HepG2 (cell line): ENCODE measurements around the gene SARNP. TPM values are rescaled to one million over a fixed set of nuclear protein-coding genes. Genes with fewer than 3 reads are reported as not detected.
A peak's percentile ranks its signal among the peaks of the same experiment; 100 is the strongest.

Experiments used
- ARID2 ChIP-seq: sonication (generic); formaldehyde crosslinking; IDR thresholded peaks from 2 replicates; pipeline ENCODE4 v1.8.1; 2022; ENCODE audit warnings: mild to moderate bottlenecking, missing genetic modification reagents, borderline replicate concordance
- E2F2 ChIP-seq: sonication (generic); formaldehyde crosslinking; IDR thresholded peaks from 2 replicates; pipeline ENCODE4 v1.4.0; 2020; ENCODE audit warnings: missing genetic modification reagents, borderline replicate concordance
- HBP1 ChIP-seq: IDR thresholded peaks from 2 replicates; pipeline ENCODE4 v1.6.1; 2016; ENCODE audit warnings: low read depth, control low read depth
- HNRNPL ChIP-seq: fragments of 200-400 bp; formaldehyde crosslinking; IDR thresholded peaks from 2 replicates; pipeline ENCODE4 v1.6.1; 2017; ENCODE audit warnings: mild to moderate bottlenecking, low read depth, low read length
- MXD1 ChIP-seq: sonication (generic); formaldehyde crosslinking; IDR thresholded peaks from 2 replicates; pipeline ENCODE4 v1.4.0; 2020; ENCODE audit warnings: mild to moderate bottlenecking, missing genetic modification reagents
- POLR2A ChIP-seq, 2 experiments: IDR thresholded peaks; 2 replicates each; pipeline ENCODE4 v1.6.1; 2011; ENCODE audit warnings: low read depth in 2 of 2, low read length in 2 of 2, mild to moderate bottlenecking in 1 of 2, moderate library complexity in 1 of 2; ENCODE audit not compliant: insufficient read depth in 1 of 2
- SMAD3 ChIP-seq: sonication (generic); formaldehyde crosslinking; IDR thresholded peaks from 2 replicates; pipeline ENCODE4 v1.4.0; 2020; ENCODE audit warnings: missing genetic modification reagents
- TOPORS ChIP-seq: sonication (generic); formaldehyde crosslinking; IDR thresholded peaks from 2 replicates; pipeline ENCODE4 v1.8.0; 2023; ENCODE audit warnings: mild to moderate bottlenecking, missing genetic modification reagents
- U2AF1 ChIP-seq: fragments of 200-400 bp; formaldehyde crosslinking; optimal IDR thresholded peaks from 2 replicates; pipeline ENCODE3; 2017; ENCODE audit warnings: mild to moderate bottlenecking, low read depth, low read length
- YEATS4 ChIP-seq: sonication (generic); formaldehyde crosslinking; IDR thresholded peaks from 2 replicates; pipeline ENCODE4 v1.4.0; 2020; ENCODE audit warnings: missing genetic modification reagents, borderline replicate concordance
- ZNF282 ChIP-seq: fragments of 450-650 bp; IDR thresholded peaks from 2 replicates; pipeline ENCODE4 v1.6.1; 2018; ENCODE audit not compliant: partially characterized antibody
- ZNF556 ChIP-seq: sonication (generic); formaldehyde crosslinking; IDR thresholded peaks from 2 replicates; pipeline ENCODE4 v1.4.0; 2020; ENCODE audit warnings: mild to moderate bottlenecking, missing genetic modification reagents, borderline replicate concordance
- ZNF564 ChIP-seq: sonication (generic); formaldehyde crosslinking; IDR thresholded peaks from 2 replicates; pipeline ENCODE4 v1.8.1; 2023; ENCODE audit warnings: mild to moderate bottlenecking, missing genetic modification reagents
- ZNF687 ChIP-seq: sonication (generic); formaldehyde crosslinking; IDR thresholded peaks from 2 replicates; pipeline ENCODE4 v1.5.1; 2020; ENCODE audit warnings: mild to moderate bottlenecking, missing genetic modification reagents, moderate library complexity
- polyA plus RNA-seq, 8 experiments: library from polyadenylated mRNA; depleted of rRNA in 3 of 8; stranded (reverse) in 7 of 8; unstranded in 1 of 8; fragments of >200 nt; fragmentation: Illumina TruSeq in 4 of 8; extraction: Trizol in 4 of 8; gene quantifications; 2 replicates each; pipeline versions ENCODE4 v1.2.1 to v1.2.3, GENCODE V29; 2011 to 2016; ENCODE audit warnings: low read depth in 4 of 8, missing spikeins in 1 of 8, mixed read lengths in 1 of 8; ENCODE audit not compliant: insufficient read depth in 1 of 8
- total RNA-seq, 5 experiments: library from RNA; depleted of rRNA; stranded (reverse); fragments of >200 nt; fragmentation: Illumina TruSeq; extraction: Trizol; gene quantifications; 2 replicates each; pipeline ENCODE4 v1.2.3, GENCODE V29; 2016; ENCODE audit warnings: low read depth in 1 of 5
- TF ChIP-seq, protein P1 (sequence below): sonication (generic); formaldehyde crosslinking; IDR thresholded peaks from 2 replicates; pipeline ENCODE4 v1.5.1; 2020; ENCODE audit warnings: missing genetic modification reagents, mild to moderate bottlenecking, borderline replicate concordance
- TF ChIP-seq, protein P2 (sequence below): sonication (generic); formaldehyde crosslinking; IDR thresholded peaks from 2 replicates; pipeline ENCODE4 v1.4.0; 2020; ENCODE audit warnings: mild to moderate bottlenecking, missing genetic modification reagents

SARNP gene
- total and polyA plus RNA-seq, 2 of the 13 experiments (the other 11 are each of a cell fraction or from before 2014, with no cell fraction given), result 59.0 to 95.4 TPM

- 0 out of 2 replicates have a peak, but pooled peaks have one; percentile 48 for TF ChIP-seq HBP1 (CRISPR knock-in tag)
- no peak for TF ChIP-seq ZNF282
- TF ChIP-seq, protein P1, sequence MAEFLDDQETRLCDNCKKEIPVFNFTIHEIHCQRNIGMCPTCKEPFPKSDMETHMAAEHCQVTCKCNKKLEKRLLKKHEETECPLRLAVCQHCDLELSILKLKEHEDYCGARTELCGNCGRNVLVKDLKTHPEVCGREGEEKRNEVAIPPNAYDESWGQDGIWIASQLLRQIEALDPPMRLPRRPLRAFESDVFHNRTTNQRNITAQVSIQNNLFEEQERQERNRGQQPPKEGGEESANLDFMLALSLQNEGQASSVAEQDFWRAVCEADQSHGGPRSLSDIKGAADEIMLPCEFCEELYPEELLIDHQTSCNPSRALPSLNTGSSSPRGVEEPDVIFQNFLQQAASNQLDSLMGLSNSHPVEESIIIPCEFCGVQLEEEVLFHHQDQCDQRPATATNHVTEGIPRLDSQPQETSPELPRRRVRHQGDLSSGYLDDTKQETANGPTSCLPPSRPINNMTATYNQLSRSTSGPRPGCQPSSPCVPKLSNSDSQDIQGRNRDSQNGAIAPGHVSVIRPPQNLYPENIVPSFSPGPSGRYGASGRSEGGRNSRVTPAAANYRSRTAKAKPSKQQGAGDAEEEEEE (CRISPR knock-in tag), result peak; percentile 47; the same call in 1 of the 2 replicates
- TF ChIP-seq HNRNPL, result peak; percentile 84
- no peak for TF ChIP-seq SMAD3 (CRISPR knock-in tag)
- peak; percentile 75; the same call in 1 of the 2 replicates for TF ChIP-seq YEATS4 (CRISPR knock-in tag)
- TF ChIP-seq E2F2, result 0 out of 2 replicates have a peak, but pooled peaks have one; percentile 21
- TF ChIP-seq MXD1 (CRISPR knock-in tag), result peak; percentile 91
- TF ChIP-seq TOPORS (CRISPR knock-in tag), result no peak
- TF ChIP-seq ARID2 (CRISPR knock-in tag), result no peak
- TF ChIP-seq, protein P2, sequence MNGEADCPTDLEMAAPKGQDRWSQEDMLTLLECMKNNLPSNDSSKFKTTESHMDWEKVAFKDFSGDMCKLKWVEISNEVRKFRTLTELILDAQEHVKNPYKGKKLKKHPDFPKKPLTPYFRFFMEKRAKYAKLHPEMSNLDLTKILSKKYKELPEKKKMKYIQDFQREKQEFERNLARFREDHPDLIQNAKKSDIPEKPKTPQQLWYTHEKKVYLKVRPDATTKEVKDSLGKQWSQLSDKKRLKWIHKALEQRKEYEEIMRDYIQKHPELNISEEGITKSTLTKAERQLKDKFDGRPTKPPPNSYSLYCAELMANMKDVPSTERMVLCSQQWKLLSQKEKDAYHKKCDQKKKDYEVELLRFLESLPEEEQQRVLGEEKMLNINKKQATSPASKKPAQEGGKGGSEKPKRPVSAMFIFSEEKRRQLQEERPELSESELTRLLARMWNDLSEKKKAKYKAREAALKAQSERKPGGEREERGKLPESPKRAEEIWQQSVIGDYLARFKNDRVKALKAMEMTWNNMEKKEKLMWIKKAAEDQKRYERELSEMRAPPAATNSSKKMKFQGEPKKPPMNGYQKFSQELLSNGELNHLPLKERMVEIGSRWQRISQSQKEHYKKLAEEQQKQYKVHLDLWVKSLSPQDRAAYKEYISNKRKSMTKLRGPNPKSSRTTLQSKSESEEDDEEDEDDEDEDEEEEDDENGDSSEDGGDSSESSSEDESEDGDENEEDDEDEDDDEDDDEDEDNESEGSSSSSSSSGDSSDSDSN (CRISPR knock-in tag), result peak; percentile 46
- peak; percentile 83 for TF ChIP-seq ZNF687 (CRISPR knock-in tag)
- peak; percentile 41 to 69; a peak in 2 of 4 replicates for TF ChIP-seq POLR2A (IDR thresholded peaks at IDR 0.05; ENCODE audit: insufficient read depth in 1 of 2, low read depth in 2 of 2, low read length in 2 of 2)
- peak; percentile 81 for TF ChIP-seq ZNF556 (CRISPR knock-in tag)
- TF ChIP-seq ZNF564 (CRISPR knock-in tag), result peak; percentile 41; the same call in 1 of the 2 replicates
- no peak for TF ChIP-seq U2AF1
Measured at GRCh38 chr12:55728939-55729818, 88.3 kb downstream of the SARNP start, which contains the start of gene CD63 (continued).
